GM18909 (cell line): Measurements from ENCODE around the gene NTN4.
A peak's percentile ranks its signal among the peaks of the same experiment; 100 is the strongest.
"Not testable (repeated sequence)": the region's sequence is repeated elsewhere in the genome, so short reads cannot be mapped to it uniquely, and the experiment has no call there.

ENCODE experiments used
- ATAC-seq: cut with Tn5 transposase; IDR thresholded peaks from one replicate; pipeline ENCODE4 v1.9.1; 2021; ENCODE audit warnings: mild to moderate bottlenecking; ENCODE audit not compliant: unreplicated experiment, poor library complexity

Gene NTN4

GRCh38 chr12:95790033-95790916 is at the start of gene NTN4:
Gene NTN4, minus strand, starts transcription at chr12:95790764. Its CDS starts 455 bp downstream, at chr12:95790309.
- ATAC-seq = peak; percentile 59

- ATAC-seq = no peak
These were observed 47.6 kb upstream of the NTN4 start for GRCh38 chr12:95838125-95838524.

GRCh38 chr12:95837240-95838038 is 46.9 kb upstream of the NTN4 start:
- ATAC-seq = no peak

- no peak for ATAC-seq
These were observed 46.2 kb upstream of the NTN4 start for GRCh38 chr12:95836630-95837239.

GRCh38 chr12:95836185-95836609 is 45.6 kb upstream of the NTN4 start:
- no peak for ATAC-seq

GRCh38 chr12:95834572-95834971 is 44.0 kb upstream of the NTN4 start:
- ATAC-seq = no peak

GRCh38 chr12:95830335-95831089 is 39.9 kb upstream of the NTN4 start:
- no peak for ATAC-seq

- no peak for ATAC-seq
These were observed 38.8 kb upstream of the NTN4 start for GRCh38 chr12:95829395-95829794.

GRCh38 chr12:95820096-95820703 is 29.6 kb upstream of the NTN4 start:
- ATAC-seq = no peak

- no peak for ATAC-seq
These were observed 25.2 kb upstream of the NTN4 start for GRCh38 chr12:95815632-95816212.

- not testable (repeated sequence) for ATAC-seq
These were observed 21.6 kb upstream of the NTN4 start for GRCh38 chr12:95812155-95812554.

- no peak for ATAC-seq
These were observed 19.8 kb upstream of the NTN4 start for GRCh38 chr12:95810411-95810810.

GRCh38 chr12:95809000-95809680 is 18.6 kb upstream of the NTN4 start:
- ATAC-seq = no peak

GRCh38 chr12:95808146-95808545 is 17.6 kb upstream of the NTN4 start:
- ATAC-seq = no peak

GRCh38 chr12:95805864-95806671 is 15.5 kb upstream of the NTN4 start:
- no peak for ATAC-seq

GRCh38 chr12:95804291-95804690 is 13.7 kb upstream of the NTN4 start:
- ATAC-seq = no peak

GRCh38 chr12:95803817-95804216 is 13.3 kb upstream of the NTN4 start:
- no peak for ATAC-seq
